HG02610 (cell line): ENCODE measurements around the gene DLL4.
"Not testable (repeated sequence)": the region's sequence is repeated elsewhere in the genome, so short reads cannot be mapped to it uniquely, and the experiment has no call there.

Experiments
- ATAC-seq: cut with Tn5 transposase; IDR thresholded peaks from one replicate; pipeline ENCODE4 v1.9.1; 2021; ENCODE audit warnings: mild to moderate bottlenecking, moderate library complexity; ENCODE audit not compliant: unreplicated experiment

The DLL4 gene

GRCh38 chr15:40957581-40958051, 28.5 kb downstream of the DLL4 start:
- no peak for ATAC-seq

GRCh38 chr15:40958146-40958545, 29.0 kb downstream of the DLL4 start:
- ATAC-seq, result no peak

- ATAC-seq, result no peak
These were observed 29.6 kb downstream of the DLL4 start for GRCh38 chr15:40958723-40959122.

DNA sequence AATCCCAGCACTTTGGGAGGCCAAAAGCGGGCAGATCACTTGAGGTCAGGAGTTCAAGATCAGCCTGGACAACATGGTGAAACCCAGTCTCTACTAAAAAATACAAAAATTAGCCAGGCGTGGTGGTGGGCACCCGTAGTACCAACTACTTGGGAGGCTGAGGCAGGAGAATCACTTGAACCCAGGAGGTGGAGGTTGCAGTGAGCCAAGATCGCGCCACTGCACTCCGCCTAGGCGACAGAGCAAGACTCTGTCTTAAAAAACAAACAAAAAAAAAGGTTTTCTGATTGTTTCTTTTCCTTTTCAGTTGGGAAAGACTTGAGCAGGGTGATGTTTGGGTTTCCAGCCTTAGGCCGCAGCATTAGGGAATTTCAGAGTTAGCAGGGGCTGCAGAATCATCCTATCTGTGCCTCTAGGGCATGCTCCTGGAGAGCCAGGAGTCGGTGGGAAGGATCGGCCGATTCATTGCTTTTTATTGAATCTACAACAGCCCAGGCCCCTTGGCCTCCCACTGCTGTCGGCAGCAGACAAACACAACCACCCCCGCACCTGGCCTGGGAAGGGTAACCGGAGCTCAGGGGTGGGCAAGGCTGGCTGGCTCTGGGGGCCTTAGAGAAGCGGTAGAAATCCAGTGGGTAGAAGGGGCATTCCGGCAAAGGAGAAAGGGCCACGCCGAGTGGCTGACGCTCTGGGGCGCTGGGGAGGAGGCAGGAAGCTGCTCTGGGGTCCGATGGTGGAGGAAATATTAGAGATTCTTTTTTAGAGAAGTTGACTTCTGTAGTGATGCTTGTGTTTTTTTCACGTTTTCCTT, 30.4 kb downstream of the DLL4 start:
- ATAC-seq, result no peak

GRCh38 chr15:40960151-40960885, 31.2 kb downstream of the DLL4 start:
- ATAC-seq, result no peak

- ATAC-seq, result no peak
These were observed 31.8 kb downstream of the DLL4 start for GRCh38 chr15:40960925-40961324.

GRCh38 chr15:40961740-40962139, 32.6 kb downstream of the DLL4 start:
- not testable (repeated sequence) for ATAC-seq

DNA sequence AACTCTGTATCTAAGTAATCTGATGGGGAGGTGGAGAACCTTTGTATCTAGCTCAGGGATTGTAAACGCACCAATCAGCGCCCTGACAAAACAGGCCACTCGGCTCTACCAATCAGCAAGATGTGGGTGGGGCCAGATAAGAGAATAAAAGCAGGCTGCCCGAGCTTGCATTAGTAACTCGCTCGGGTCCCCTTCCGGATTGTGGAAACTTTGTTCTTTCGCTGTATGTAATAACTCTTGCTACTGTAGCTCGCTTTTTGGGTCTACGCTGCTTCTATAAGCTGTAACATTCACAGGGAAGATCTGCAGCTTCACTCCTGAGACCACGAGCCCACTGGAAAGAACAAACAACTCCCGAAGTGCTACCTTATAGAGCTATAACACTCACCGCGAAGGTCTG, 33.2 kb downstream of the DLL4 start:
- not testable (repeated sequence) for ATAC-seq

GRCh38 chr15:40963201-40963600, 34.1 kb downstream of the DLL4 start:
- no peak for ATAC-seq

DNA sequence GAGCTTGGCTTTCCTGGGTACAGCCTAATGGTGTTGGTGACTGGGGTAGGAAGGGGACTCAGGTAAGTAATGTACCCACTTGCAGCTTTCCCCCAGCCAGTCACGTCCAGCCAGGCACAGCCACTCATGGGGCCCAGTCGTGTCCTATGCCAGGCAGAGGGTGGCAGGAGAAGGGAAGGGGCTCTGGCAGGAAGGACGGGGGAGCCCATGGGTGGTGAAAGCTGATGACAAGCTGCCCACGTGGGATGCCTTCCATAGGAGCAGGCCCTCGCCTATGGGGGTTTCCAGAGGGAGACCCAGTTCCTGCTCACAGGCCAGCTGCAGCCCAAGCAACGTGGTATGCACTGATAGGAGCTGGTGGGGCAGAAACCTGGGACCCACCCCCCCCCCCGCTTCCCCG, 34.9 kb downstream of the DLL4 start:
- ATAC-seq, result no peak

DNA sequence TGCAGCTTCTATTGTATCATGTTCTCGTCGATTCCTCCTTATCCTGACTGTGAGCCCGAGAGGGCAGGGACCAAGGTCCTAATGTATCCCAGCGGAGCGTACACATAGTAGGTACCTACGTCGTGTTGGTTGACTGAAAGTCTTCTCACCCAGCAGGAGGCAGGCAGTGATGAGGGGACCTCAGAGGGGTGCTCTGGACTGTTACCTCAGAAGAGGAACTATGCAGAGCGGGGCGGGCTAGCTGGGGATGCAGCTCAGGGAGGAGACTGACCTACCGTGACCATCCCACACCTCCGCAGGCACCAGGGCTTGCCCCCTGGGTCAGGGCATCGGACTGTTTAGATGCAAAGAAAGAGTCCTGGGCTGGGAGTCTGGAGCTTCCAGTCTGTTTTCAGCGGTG, 35.5 kb downstream of the DLL4 start:
- no peak for ATAC-seq

DNA sequence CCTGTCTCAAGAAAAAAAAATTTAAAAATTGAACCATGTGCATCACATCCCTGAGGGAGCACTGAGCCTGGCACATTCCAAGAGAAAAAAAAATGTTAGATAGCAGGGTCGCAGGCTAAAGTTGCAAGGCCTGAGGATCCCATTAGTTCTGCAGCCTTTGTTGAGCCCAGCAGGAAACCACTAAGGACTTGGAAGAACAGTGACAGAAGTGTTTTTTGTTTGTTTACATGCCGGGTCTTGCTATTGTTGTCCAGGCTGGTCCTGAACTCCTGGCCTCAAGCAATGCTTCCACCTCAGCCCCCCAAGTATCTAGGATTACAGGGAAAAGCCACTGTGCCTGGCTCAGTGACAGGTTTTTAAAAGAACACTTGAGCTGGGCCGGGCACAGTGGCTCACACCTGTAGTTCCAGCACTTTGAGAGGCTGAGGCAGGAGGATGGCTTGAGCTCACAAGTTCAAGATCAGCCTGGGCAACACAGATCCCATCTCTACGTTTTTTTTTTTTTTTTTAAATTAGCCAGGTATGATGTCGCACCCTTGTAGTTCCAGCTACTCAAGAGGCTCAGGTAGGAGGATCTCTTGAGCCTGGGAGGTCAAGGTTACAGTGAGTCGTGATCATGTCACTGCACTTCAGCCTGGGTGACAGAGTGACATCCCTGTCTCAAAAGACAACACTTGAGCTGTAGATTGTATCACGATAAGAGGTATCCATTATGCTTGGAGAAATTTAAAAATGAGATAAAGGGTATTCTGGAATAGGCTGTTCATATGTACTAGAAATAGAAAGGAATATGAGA, 39.3 kb downstream of the DLL4 start:
- ATAC-seq, result no peak

GRCh38 chr15:40969363-40969762, 40.2 kb downstream of the DLL4 start:
- no peak for ATAC-seq

GRCh38 chr15:40974879-40975278, 45.7 kb downstream of the DLL4 start:
- no peak for ATAC-seq

GRCh38 chr15:40976819-40977218, 47.7 kb downstream of the DLL4 start:
- no peak for ATAC-seq

GRCh38 chr15:40978141-40978540, 49.0 kb downstream of the DLL4 start:
- ATAC-seq, result no peak

DNA sequence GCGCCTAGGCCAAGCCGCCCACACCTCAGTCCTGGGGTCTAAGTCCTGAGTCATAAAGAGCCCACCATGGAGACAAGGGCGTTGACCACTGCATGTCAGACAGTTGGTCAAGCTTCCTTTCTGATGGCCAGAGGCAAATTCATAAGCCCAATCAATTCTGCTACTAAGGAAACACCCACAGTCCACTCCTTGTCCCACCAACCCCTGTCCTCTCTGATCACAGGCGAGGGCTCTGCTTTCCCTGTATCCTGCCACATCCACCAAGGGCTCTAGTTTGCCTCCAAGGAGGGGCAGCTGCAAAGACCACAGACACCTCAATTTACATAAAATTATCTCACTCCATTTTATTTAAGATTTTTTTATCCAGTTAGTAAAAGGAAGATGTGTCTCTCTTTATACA, 49.4 kb downstream of the DLL4 start:
- ATAC-seq, result no peak

DNA sequence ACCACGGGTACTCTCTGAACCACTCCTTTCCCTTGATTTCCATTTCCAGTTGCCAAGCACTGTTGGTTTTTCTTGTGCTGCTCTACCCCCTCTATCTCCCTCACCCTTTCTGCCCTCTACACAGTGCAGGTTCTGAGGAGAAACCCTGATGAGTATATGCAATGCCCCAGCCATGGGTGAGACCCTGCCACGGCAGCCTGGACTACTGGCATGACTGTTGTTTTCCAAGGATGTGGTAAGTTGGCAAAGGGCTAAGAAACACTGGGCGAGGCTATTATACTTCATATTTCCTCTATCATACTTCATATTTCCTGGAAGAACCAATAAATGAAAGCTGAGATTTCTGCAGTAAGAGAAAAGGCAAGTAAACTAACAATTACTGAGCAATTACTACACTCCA, 52.0 kb downstream of the DLL4 start:
- ATAC-seq, result no peak

DNA sequence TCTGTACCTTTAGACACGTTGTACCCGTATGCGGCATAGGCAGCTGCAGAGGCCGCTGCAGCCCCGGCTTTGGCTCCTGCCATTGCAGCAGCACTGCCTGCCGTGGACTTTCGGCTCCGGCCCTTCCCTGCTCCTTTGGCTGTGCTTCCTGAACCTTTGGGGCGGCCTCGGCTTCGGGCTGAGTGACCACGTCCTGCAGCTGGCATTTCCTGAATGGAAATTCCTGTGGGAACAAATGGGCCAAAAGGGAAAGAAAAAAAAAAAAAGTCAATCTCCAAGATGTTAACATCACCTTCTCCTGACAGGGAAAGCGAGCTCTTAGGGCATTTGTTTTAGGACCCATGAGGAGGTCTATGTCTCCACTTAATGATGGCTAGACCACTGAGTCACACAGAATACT, 53.7 kb downstream of the DLL4 start:
- ATAC-seq, result no peak

DNA sequence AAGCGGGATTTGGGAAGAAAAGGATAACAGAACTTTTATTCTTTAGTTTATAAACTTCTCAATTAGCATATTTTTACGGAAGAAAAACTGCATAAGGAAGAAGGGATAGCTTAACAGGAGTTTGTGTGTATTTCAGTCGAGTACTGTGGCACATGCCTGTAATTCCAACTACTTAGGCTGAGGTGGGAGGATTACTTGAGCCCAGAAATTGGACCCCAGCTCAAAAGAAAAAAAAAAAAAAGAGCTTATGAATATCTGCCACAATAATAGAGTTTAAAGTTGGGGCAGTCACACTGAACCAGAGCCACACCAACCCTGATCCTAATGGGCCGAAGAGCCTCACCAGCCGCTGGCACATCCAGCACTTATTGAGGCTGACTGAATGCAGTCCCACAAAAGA, 55.3 kb downstream of the DLL4 start:
- ATAC-seq, result no peak

GRCh38 chr15:40984964-40985363, 55.8 kb downstream of the DLL4 start:
- no peak for ATAC-seq
